ENCODE data around the gene IGF1. TPM values are rescaled to one million over a fixed set of nuclear protein-coding genes. Genes with fewer than 3 reads are reported as not detected.

Gene IGF1
- total RNA-seq, 2 donors from 2014 or later: 1.0 TPM; not detected in 1

- Mint-ChIP-seq H3K27ac (no peak overlapping the region), H3K4me1 (peaks cover 10% of the 10 kb centered on the region), H3K9me3 (no peaks in the 10 kb centered on the region), H3K27me3 (peaks cover 6% of the 10 kb centered on the region), H3K4me3 (no peak overlapping the region), H3K36me3 (ENCODE audit: low read depth) (no peaks in the 10 kb centered on the region)
- ATAC-seq (replicated peaks): no peak
These were observed 1.5 kb upstream of the IGF1 start for GRCh38 chr12:102481705-102482425.

- no peak overlapping the region for H3K27ac Mint-ChIP-seq
- H3K36me3 Mint-ChIP-seq (ENCODE audit: low read depth): no peaks in the 10 kb centered on the region
- no peaks in the 10 kb centered on the region for H3K9me3 Mint-ChIP-seq
- H3K4me3 Mint-ChIP-seq: no peak overlapping the region
- ATAC-seq (replicated peaks): no peak
- peaks cover 10% of the 10 kb centered on the region for H3K4me1 Mint-ChIP-seq
- peaks cover 15% of the 10 kb centered on the region for H3K27me3 Mint-ChIP-seq
These were observed 424 bp downstream of the IGF1 start for GRCh38 chr12:102479939-102480338.

GRCh38 chr12:102479099-102479885 lies 1.1 kb downstream of the IGF1 start:
- no peaks in the 10 kb centered on the region for H3K36me3 Mint-ChIP-seq (ENCODE audit: low read depth)
- no peaks in the 10 kb centered on the region for H3K9me3 Mint-ChIP-seq
- peak; percentile 11 for ATAC-seq (replicated peaks)
- H3K4me3 Mint-ChIP-seq: no peak overlapping the region
- peaks cover 9% of the 10 kb centered on the region for H3K4me1 Mint-ChIP-seq
- H3K27me3 Mint-ChIP-seq: peaks cover 15% of the 10 kb centered on the region
- no peak overlapping the region for H3K27ac Mint-ChIP-seq

GRCh38 chr12:102478405-102479098 lies 1.8 kb downstream of the IGF1 start:
- peaks cover 5% of the 10 kb centered on the region for H3K4me1 Mint-ChIP-seq
- peak; percentile 60 for ATAC-seq (replicated peaks)
- no peak overlapping the region for H3K27ac Mint-ChIP-seq
- H3K9me3 Mint-ChIP-seq: no peaks in the 10 kb centered on the region
- H3K27me3 Mint-ChIP-seq: peaks cover 15% of the 10 kb centered on the region
- no peaks in the 10 kb centered on the region for H3K36me3 Mint-ChIP-seq (ENCODE audit: low read depth)
- no peak overlapping the region for H3K4me3 Mint-ChIP-seq

GRCh38 chr12:102475355-102475754 lies 5.0 kb downstream of the IGF1 start:
- Mint-ChIP-seq H3K36me3 (ENCODE audit: low read depth) (no peaks in the 10 kb centered on the region), H3K4me3 (no peak overlapping the region), H3K27me3 (peaks cover 14% of the 10 kb centered on the region), H3K27ac (no peak overlapping the region), H3K9me3 (no peaks in the 10 kb centered on the region), H3K4me1 (peaks cover 5% of the 10 kb centered on the region)
- no peak for ATAC-seq (replicated peaks)

GRCh38 chr12:102474438-102475064 lies 5.8 kb downstream of the IGF1 start:
- H3K27me3 Mint-ChIP-seq: peaks cover 14% of the 10 kb centered on the region
- H3K27ac Mint-ChIP-seq: no peak overlapping the region
- no peaks in the 10 kb centered on the region for H3K9me3 Mint-ChIP-seq
- H3K4me1 Mint-ChIP-seq: peaks cover 5% of the 10 kb centered on the region
- H3K36me3 Mint-ChIP-seq (ENCODE audit: low read depth): no peaks in the 10 kb centered on the region
- peak; percentile 92 for ATAC-seq (replicated peaks)
- H3K4me3 Mint-ChIP-seq: peak overlapping the region; percentile 7

- Mint-ChIP-seq H3K9me3 (no peaks in the 10 kb centered on the region), H3K4me3 (no peak overlapping the region), H3K27ac (no peak overlapping the region), H3K36me3 (ENCODE audit: low read depth) (no peaks in the 10 kb centered on the region), H3K4me1 (peaks cover 5% of the 10 kb centered on the region), H3K27me3 (peaks cover 22% of the 10 kb centered on the region)
- ATAC-seq (replicated peaks): no peak
These were observed 7.9 kb downstream of the IGF1 start for GRCh38 chr12:102472496-102472895.

GRCh38 chr12:102471556-102471955 lies 8.8 kb downstream of the IGF1 start:
- peaks cover 5% of the 10 kb centered on the region for H3K4me1 Mint-ChIP-seq
- H3K27ac Mint-ChIP-seq: no peak overlapping the region
- H3K9me3 Mint-ChIP-seq: no peaks in the 10 kb centered on the region
- ATAC-seq (replicated peaks): no peak
- no peaks in the 10 kb centered on the region for H3K36me3 Mint-ChIP-seq (ENCODE audit: low read depth)
- no peak overlapping the region for H3K4me3 Mint-ChIP-seq
- peaks cover 23% of the 10 kb centered on the region for H3K27me3 Mint-ChIP-seq

- H3K27me3 Mint-ChIP-seq: peaks cover 22% of the 10 kb centered on the region
- H3K27ac Mint-ChIP-seq: no peak overlapping the region
- H3K36me3 Mint-ChIP-seq (ENCODE audit: low read depth): no peaks in the 10 kb centered on the region
- peaks cover 5% of the 10 kb centered on the region for H3K4me1 Mint-ChIP-seq
- no peak overlapping the region for H3K4me3 Mint-ChIP-seq
- no peaks in the 10 kb centered on the region for H3K9me3 Mint-ChIP-seq
- ATAC-seq (replicated peaks): no peak
These were observed 9.4 kb downstream of the IGF1 start for GRCh38 chr12:102470945-102471344.

- Mint-ChIP-seq H3K36me3 (ENCODE audit: low read depth) (no peaks in the 10 kb centered on the region), H3K4me3 (no peak overlapping the region), H3K9me3 (no peaks in the 10 kb centered on the region), H3K27me3 (peaks cover 16% of the 10 kb centered on the region), H3K4me1 (no peaks in the 10 kb centered on the region), H3K27ac (no peak overlapping the region)
- no peak for ATAC-seq (replicated peaks)
These were observed 12.0 kb downstream of the IGF1 start for GRCh38 chr12:102468261-102468915.

GRCh38 chr12:102465762-102466560 lies 14.4 kb downstream of the IGF1 start:
- peaks cover 12% of the 10 kb centered on the region for H3K27me3 Mint-ChIP-seq
- no peak overlapping the region for H3K27ac Mint-ChIP-seq
- H3K4me3 Mint-ChIP-seq: no peak overlapping the region
- H3K9me3 Mint-ChIP-seq: no peaks in the 10 kb centered on the region
- H3K4me1 Mint-ChIP-seq: no peaks in the 10 kb centered on the region
- no peak for ATAC-seq (replicated peaks)
- H3K36me3 Mint-ChIP-seq (ENCODE audit: low read depth): no peaks in the 10 kb centered on the region

GRCh38 chr12:102463659-102464249 lies 16.6 kb downstream of the IGF1 start:
- no peaks in the 10 kb centered on the region for H3K36me3 Mint-ChIP-seq (ENCODE audit: low read depth)
- peaks cover 15% of the 10 kb centered on the region for H3K27me3 Mint-ChIP-seq
- no peak overlapping the region for H3K4me3 Mint-ChIP-seq
- no peak overlapping the region for H3K27ac Mint-ChIP-seq
- ATAC-seq (replicated peaks): no peak
- H3K9me3 Mint-ChIP-seq: peaks cover 1% of the 10 kb centered on the region
- H3K4me1 Mint-ChIP-seq: no peaks in the 10 kb centered on the region

- Mint-ChIP-seq H3K36me3 (ENCODE audit: low read depth) (no peaks in the 10 kb centered on the region), H3K4me3 (no peak overlapping the region), H3K4me1 (no peaks in the 10 kb centered on the region), H3K27ac (no peak overlapping the region), H3K27me3 (peaks cover 15% of the 10 kb centered on the region), H3K9me3 (peaks cover 4% of the 10 kb centered on the region)
- ATAC-seq (replicated peaks): no peak
These were observed 17.4 kb downstream of the IGF1 start for GRCh38 chr12:102462795-102463465.

Data from activated T-helper 17 cell treated with anti-CD3 and anti-CD28 coated beads, Interleukin-2, amount 50 U/mL, for 72 hours (primary cell).